DOHH2 (cell line): ENCODE results near the gene ILKAP.

Experiments used
- EZH2phosphoT487 ChIP-seq: fragments of 200-600 bp; sonication (generic); IDR thresholded peaks from 2 replicates; pipeline ENCODE4 v1.6.1; 2017; ENCODE audit warnings: borderline replicate concordance, mild to moderate bottlenecking, antibody characterized with exemption, low read length, moderate library complexity, mixed read lengths
- TF ChIP-seq, protein P1 (sequence below): fragments of 200-600 bp; sonication (generic); IDR thresholded peaks from one replicate; pipeline ENCODE4 v1.5.1; 2014; ENCODE audit warnings: antibody characterized with exemption, mild to moderate bottlenecking, low read depth, low read length; ENCODE audit not compliant: poor library complexity, severe bottlenecking

DNA sequence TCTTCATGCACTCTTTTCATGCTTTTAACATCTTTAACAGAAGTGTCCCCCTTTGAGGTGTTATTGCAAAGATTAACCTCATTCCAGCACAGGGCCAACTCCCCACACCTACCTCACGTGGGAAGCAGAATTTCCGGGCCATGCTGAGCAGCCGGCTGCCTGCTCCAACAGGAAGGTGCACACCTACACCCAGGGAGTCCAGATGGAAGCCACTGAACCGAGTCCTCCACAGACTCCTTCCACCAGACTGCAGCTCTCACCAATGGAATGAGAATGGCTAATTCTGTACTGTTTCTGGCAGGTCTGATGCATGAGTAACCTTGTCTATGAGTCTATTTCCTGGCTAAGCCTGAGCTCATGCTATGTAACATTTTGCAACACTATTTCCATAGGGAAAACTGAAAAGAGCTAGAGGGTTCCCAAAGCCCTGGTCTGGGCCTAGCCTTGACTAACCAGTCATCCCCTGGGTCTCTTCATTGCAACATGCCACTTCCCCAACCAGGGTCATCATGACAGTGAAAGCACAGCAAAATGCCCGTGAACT, 33.7 kb downstream of the ILKAP start:
- no peak for TF ChIP-seq EZH2phosphoT487
- TF ChIP-seq, protein P1, sequence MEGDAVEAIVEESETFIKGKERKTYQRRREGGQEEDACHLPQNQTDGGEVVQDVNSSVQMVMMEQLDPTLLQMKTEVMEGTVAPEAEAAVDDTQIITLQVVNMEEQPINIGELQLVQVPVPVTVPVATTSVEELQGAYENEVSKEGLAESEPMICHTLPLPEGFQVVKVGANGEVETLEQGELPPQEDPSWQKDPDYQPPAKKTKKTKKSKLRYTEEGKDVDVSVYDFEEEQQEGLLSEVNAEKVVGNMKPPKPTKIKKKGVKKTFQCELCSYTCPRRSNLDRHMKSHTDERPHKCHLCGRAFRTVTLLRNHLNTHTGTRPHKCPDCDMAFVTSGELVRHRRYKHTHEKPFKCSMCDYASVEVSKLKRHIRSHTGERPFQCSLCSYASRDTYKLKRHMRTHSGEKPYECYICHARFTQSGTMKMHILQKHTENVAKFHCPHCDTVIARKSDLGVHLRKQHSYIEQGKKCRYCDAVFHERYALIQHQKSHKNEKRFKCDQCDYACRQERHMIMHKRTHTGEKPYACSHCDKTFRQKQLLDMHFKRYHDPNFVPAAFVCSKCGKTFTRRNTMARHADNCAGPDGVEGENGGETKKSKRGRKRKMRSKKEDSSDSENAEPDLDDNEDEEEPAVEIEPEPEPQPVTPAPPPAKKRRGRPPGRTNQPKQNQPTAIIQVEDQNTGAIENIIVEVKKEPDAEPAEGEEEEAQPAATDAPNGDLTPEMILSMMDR, result no peak
